Posterior vena cava (tissue), 2 donors: ENCODE results near the gene MRGPRG. TPM values are rescaled to one million over a fixed set of nuclear protein-coding genes. Genes with fewer than 3 reads are reported as not detected.

Experiments used
- total RNA-seq, 2 donors: library from RNA; stranded (reverse); fragmentation: NEBNext Ultra II Directional; extraction: Animal tissue kit (Norgen Biotek cat#: 25700); gene quantifications; one replicate each; pipeline ENCODE4 v1.2.1, GENCODE V29; 2021
- donor health status: DM: yes; HTN: yes; CAD: no.
- donor health status: DM: yes; HTN: yes; CAD: no.

MRGPRG gene
- total RNA-seq, 2 donors from 2014 or later = not detected

Other genes starting within 250 kb of the MRGPRG start
- gene NAP1L4, start 226.5 kb downstream of the MRGPRG start, total RNA-seq = 100 to 1,000 TPM in 1 of 2 donors, 10 to 100 TPM in 1; 89.0 to 118 TPM
- 10 to 100 TPM; 44.2 to 60.6 TPM for gene CARS1, start 161.4 kb downstream of the MRGPRG start, total RNA-seq
- 10 to 100 TPM; 61.2 to 84.0 TPM for gene OSBPL5, start 53.5 kb downstream of the MRGPRG start, total RNA-seq
- under 1 TPM in 1 of 2 donors, not detected in 1; 0.62 TPM for gene MRGPRE, start 13.6 kb upstream of the MRGPRG start, total RNA-seq
- gene ZNF195, start 160.3 kb upstream of the MRGPRG start, total RNA-seq = 10 to 100 TPM; 12.0 to 13.0 TPM